AG09309 (cell line): ENCODE measurements around the gene KLRK1.
"Not testable (repeated sequence)": the region's sequence is repeated elsewhere in the genome, so short reads cannot be mapped to it uniquely, and the experiment has no call there.

ENCODE experiments used
- DNase-seq: peaks from one replicate; pipeline ENCODE4 v3.0.0-alpha.2; 2010; ENCODE audit warnings: low read depth
- H3K4me3 ChIP-seq: 2 replicates; pipeline ENCODE4 v1.5.1; 2011; ENCODE audit warnings: mild to moderate bottlenecking, low read depth, low read length, moderate library complexity; ENCODE audit not compliant: control insufficient read depth
- TF ChIP-seq, protein P1 (sequence below): IDR thresholded peaks from 2 replicates; pipeline ENCODE4 v1.5.1; 2011; ENCODE audit warnings: mild to moderate bottlenecking, low read depth, low read length, inconsistent platforms; ENCODE audit not compliant: insufficient read depth, control insufficient read depth; ENCODE audit errors: missing control alignments

Gene KLRK1

DNA sequence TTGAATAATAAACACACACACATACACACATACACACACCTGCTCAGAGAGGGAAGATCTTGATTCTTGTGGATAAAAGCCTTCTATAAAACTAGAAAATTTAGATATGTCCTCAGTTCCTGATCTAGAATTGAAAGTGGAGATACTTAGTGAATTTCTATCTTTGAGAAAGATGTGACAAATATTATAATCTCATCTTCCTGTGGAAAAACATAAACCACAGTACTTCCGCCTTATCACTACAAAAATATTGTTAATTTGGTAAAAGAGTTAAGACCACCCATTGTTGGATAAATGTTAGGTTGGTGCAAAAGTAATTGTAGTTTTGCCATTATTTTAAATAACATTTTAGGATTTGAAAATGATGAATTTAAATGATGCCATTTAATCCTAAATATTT is at the start of gene KLRK1:
KLRK1 (minus strand) TSS at position 138 of the 400 bp plus-strand sequence. CDS start 1,231 bp downstream, outside the sequence.
- H3K4me3 ChIP-seq, result no peak within 1 kb of the TSS
- TF ChIP-seq, protein P1, sequence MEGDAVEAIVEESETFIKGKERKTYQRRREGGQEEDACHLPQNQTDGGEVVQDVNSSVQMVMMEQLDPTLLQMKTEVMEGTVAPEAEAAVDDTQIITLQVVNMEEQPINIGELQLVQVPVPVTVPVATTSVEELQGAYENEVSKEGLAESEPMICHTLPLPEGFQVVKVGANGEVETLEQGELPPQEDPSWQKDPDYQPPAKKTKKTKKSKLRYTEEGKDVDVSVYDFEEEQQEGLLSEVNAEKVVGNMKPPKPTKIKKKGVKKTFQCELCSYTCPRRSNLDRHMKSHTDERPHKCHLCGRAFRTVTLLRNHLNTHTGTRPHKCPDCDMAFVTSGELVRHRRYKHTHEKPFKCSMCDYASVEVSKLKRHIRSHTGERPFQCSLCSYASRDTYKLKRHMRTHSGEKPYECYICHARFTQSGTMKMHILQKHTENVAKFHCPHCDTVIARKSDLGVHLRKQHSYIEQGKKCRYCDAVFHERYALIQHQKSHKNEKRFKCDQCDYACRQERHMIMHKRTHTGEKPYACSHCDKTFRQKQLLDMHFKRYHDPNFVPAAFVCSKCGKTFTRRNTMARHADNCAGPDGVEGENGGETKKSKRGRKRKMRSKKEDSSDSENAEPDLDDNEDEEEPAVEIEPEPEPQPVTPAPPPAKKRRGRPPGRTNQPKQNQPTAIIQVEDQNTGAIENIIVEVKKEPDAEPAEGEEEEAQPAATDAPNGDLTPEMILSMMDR, result no peak
- DNase-seq, result no peak

DNA sequence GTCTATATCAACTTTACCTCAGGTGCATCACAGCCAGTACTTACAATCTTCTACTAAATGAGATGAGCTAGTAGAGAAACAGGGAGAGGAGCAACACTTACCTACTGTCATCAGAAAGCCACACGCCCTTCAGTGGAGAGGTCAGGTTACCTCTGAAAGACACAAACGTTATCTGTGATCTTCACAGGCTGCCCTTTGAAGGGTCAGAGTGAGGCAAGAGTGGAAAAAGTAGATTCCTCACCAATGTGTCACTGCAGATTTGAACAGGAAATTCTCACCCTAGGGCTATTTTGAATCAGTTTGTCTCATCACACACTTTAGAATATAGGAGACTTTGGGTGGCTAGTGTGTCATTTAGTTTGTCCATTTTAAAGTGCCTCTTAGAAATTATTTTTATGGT is 47.8 kb upstream of the KLRK1 start:
- DNase-seq, H3K4me3 ChIP-seq: not testable (repeated sequence)

DNA sequence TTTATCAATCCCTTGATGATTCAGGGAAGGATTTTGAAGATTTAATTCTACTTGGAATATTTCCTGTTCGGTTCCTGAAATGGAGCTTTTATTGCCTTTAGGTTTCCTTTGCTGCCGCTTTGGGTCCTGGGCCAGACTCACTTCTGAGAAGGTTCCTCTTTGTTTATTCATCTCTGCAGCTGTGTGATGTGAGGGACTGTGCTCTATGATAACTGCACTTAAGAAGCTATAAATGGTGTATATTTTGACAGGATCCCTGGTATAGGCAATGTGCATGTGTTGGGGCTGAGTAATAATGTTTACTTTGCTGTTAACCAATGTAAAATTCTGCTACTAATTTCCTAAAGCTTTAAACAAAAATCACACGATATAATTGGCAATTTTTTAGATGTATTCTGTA is 46.0 kb upstream of the KLRK1 start, which contains the start of gene KLRC2:
KLRC2 (minus strand) TSS at position 195 of the 400 bp plus-strand sequence; CDS start at position 171, 24 bp downstream.
- not testable (repeated sequence) for DNase-seq, H3K4me3 ChIP-seq

DNA sequence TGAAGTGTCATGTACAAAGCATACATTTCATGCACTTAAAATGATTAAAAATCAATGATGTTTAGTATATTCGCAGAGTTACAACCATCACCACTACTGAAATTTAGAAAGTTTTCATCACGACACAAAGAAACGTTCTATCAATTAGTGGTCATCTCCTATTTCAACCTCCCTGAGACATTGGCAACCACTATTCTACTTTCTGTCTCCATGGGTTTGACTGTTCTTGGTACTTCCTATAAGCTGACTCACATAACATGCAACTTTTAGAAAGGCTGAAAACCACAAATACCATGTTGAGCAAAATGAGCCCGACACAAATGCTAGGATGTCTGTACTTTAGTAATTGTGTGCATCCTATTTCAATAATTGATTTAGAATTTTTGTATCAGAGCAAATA is 40.8 kb upstream of the KLRK1 start:
- not testable (repeated sequence) for DNase-seq, H3K4me3 ChIP-seq

DNA sequence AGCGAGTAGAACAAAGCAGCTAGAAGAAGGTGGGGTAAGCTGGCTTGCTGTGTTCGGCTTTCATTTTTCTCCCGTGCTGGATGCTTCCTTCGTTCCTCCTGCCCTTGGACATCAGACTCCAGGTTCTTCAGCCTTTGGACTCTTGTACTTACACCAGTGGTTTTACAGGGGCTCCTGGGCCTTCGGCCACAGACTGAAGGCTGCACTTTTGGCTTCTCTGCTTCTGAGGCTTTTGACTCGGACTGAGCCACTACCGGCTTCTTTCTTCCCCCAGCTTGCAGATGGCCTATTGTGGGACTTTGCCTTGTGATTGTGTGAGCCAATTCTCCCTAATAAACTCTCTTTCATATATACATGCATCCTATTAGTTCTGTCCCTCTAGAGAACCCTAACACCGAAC is 36.1 kb upstream of the KLRK1 start:
- DNase-seq, H3K4me3 ChIP-seq: not testable (repeated sequence)

DNA sequence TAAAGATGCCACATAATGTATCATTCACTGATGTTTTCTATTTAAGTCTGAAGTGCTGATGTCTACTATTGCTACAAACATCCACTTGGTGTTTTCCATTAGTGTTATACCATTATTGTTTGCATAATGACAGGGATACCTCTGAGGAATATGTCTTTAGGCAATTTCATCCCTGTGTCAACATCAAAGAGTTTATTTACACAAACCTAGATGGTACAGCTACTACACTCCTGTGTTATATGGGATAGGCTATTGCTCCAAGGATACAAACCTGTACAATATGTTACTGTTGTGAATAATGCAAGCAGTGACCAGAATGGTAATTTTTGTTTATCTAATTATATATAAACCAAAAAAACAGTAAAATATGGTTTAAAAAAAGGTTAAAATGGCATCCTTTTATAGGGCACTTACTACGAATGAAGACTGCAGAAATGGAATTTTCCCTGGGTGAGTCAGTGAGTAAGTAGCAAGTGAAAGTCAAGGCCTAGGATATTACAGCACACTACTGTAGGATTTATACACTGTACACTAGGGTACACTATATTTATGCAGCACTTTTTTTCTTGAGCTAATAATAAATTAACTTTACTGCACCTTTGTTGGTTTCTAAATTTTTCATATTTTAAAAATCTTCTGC is 34.5 kb upstream of the KLRK1 start:
- not testable (repeated sequence) for H3K4me3 ChIP-seq, DNase-seq

DNA sequence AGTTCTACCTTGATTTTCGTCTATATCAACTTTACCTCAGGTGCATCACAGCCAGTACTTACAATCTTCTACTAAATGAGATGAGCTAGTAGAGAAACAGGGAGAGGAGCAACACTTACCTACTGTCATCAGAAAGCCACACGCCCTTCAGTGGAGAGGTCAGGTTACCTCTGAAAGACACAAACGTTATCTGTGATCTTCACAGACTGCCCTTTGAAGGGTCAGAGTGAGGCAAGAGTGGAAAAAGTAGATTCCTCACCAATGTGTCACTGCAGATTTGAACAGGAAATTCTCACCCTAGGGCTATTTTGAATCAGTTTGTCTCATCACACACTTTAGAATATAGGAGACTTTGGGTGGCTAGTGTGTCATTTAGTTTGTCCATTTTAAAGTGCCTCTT is 32.3 kb upstream of the KLRK1 start:
- not testable (repeated sequence) for DNase-seq

DNA sequence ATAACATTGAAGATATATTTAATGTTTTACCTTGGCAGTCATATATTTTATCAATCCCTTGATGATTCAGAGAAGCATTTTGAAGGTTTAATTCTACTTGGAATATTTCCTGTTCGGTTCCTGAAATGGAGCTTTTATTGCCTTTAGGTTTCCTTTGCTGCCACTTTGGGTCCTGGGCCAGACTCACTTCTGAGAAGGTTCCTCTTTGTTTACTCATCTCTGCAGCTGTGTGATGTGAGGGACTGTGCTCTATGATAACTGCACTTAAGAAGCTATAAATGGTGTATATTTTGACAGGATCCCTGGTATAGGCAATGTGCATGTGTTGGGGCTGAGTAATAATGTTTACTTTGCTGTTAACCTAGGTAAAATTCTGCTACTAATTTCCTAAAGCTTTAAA is 30.5 kb upstream of the KLRK1 start, which contains the start of gene KLRC3:
KLRC3 (minus strand) TSS at position 262 of the 400 bp plus-strand sequence; CDS start at position 217, 45 bp downstream.
- H3K4me3 ChIP-seq, DNase-seq: not testable (repeated sequence)

More for the DNA sequence above, 32.3 kb upstream of the KLRK1 start:
- H3K4me3 ChIP-seq, result not testable (repeated sequence)

DNA sequence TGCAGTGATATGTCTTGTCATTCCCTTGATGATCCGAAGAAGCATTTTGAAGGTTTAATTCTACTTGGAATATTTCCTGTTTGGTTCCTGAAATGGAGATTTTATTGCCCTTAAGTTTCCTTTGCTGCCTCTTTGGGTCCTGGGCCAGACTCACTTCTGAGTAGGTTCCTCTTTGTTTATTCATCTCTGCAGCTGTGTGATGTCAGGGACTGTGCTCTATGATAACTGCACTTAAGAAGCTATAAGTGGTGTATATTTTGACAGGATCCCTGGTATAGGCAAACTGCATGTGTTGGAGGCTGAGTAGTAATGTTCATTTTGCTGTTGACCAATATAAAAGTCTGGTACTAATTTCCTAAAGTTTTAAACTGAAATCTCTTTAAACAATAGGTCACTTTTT is 19.6 kb upstream of the KLRK1 start, which contains the start of gene KLRC4:
KLRC4 (minus strand) TSS at position 366 of the 400 bp plus-strand sequence; CDS start at position 184, 182 bp downstream.
- TF ChIP-seq, protein P1, result no peak
- no peak within 1 kb of the TSS for H3K4me3 ChIP-seq
- DNase-seq, result no peak

DNA sequence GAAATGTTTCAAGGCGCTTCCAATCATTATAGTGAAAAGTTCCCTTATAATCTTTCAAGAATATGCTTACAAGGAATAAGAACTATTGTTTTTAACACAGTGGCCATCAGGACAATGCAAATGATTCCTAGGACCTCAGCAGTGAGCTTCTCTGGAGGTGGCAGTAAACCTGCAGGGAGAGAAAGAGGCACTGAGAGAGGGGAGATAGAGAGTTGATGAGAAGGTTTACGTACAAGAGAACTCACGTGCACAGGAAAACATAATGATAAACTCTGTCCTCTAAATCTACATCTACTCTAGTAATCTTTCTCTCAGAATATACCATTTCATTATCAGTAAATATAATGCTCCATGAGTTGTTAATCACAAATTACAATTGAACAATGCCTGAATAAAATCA is 19.0 kb upstream of the KLRK1 start:
- H3K4me3 ChIP-seq, result no peak overlapping the region
- DNase-seq, result no peak
- TF ChIP-seq, protein P1, result no peak

DNA sequence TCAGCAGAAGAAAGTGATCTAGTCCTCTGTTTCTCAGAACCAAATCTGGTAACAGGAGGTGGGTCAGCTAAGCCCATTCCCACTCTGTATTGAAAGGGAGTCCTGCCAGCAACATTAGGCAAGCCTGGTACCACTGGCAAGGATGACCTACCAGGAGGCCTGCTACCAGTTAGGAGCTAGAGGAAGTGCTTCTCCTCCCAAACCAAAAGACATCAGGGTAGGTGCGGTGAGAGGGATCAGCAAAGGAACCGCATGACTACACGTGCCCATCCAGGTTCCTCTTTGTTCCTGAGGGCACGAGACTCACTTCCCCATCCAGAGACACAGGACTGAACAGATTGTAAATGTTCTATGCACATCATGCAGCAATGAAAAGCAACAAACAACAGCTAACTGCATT is 16.9 kb upstream of the KLRK1 start:
- DNase-seq, result no peak
- TF ChIP-seq, protein P1, result no peak
- no peak overlapping the region for H3K4me3 ChIP-seq
